ENCODE data around the gene ARHGAP8.

Gene ARHGAP8

DNA sequence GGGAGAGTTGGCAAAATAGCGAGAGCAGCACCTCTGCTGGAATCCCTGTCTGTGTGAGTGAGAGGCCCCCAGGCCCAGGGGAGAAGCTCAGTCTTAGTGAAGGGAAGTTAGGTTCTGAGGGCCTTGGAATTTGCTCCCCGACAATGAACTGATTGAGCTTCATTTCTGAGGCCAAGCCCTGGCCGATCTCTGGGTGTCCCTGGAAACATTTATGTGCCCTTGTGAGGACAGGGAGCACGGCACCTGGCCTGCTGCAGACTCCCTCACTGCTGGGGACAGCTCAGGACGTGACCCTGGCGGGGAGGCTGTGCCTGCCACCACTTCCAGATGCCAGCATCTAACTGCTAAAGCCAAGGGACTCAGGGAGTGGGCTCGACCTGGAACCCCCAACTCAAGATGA lies 52.0 kb downstream of the ARHGAP8 start:
- Histone ChIP-seq H3K9me3 (replicated peaks in 1 of 2; ENCODE audit: control insufficient read depth in 2 of 2, insufficient read depth in 1 of 2, low read depth in 1 of 2, low read length in 2 of 2) (no peaks in the 10 kb centered on the region), H3K4me2 (ENCODE audit: insufficient read depth, low read length, poor library complexity, severe bottlenecking) (no peak overlapping the region), H2BK15ac (ENCODE audit: low read length) (peak overlapping the region; percentile 70), H3K4me3 (ENCODE audit: low read length in 2 of 2) (no peak overlapping the region), H3K9ac (ENCODE audit: low read depth, low read length, poor library complexity) (no peak overlapping the region), H3K36me3 (replicated peaks in 1 of 2; ENCODE audit: control insufficient read depth in 2 of 2, insufficient read depth in 2 of 2, low read length in 2 of 2) (no peaks in the 10 kb centered on the region), H3K27ac (replicated peaks; ENCODE audit: low read length) (no peak overlapping the region), H3K14ac (ENCODE audit: low read length) (no peak overlapping the region), H4K91ac (ENCODE audit: low read depth, low read length, poor library complexity) (peak overlapping the region; percentile 62), H2AFZ (ENCODE audit: low read length) (no peak overlapping the region), H2BK5ac (ENCODE audit: low read length) (peak overlapping the region; percentile 11), H3K18ac (ENCODE audit: low read length) (peak overlapping the region; percentile 82), H3K79me1 (ENCODE audit: low read depth, low read length) (peaks cover 2% of the 10 kb centered on the region), H4K8ac (ENCODE audit: low read depth, low read length) (no peak overlapping the region), H2BK120ac (ENCODE audit: low read depth, low read length) (peak overlapping the region; percentile 37), H2AK5ac (ENCODE audit: low read depth, low read length) (peak overlapping the region; percentile 39), H3K4me1 (ENCODE audit: control insufficient read depth in 2 of 2, insufficient read depth in 1 of 2, low read depth in 1 of 2, low read length in 2 of 2) (peaks cover 0 to 7% of the 10 kb centered on the region in 2 donors), H3K23ac (ENCODE audit: low read depth, low read length, poor library complexity) (peak overlapping the region; percentile 68), H2BK12ac (ENCODE audit: low read length) (peak overlapping the region; percentile 43), H3K4ac (ENCODE audit: low read length) (no peak overlapping the region), H3K27me3 (ENCODE audit: control insufficient read depth in 3 of 3, insufficient read depth in 3 of 3, low read depth in 1 of 3, low read length in 3 of 3) (peaks cover 0 to 19% (median 0%) of the 10 kb centered on the region in 3 experiments)
- no CpG with 5 or more reads among the region's 7 CpGs for WGBS, 2 donors (ENCODE audit: extremely low coverage in 2 of 2, insufficient read length in 2 of 2, insufficient replicate concordance in 1 of 2)
- DNase-seq (ENCODE audit: low spot score) = no peak

DNA sequence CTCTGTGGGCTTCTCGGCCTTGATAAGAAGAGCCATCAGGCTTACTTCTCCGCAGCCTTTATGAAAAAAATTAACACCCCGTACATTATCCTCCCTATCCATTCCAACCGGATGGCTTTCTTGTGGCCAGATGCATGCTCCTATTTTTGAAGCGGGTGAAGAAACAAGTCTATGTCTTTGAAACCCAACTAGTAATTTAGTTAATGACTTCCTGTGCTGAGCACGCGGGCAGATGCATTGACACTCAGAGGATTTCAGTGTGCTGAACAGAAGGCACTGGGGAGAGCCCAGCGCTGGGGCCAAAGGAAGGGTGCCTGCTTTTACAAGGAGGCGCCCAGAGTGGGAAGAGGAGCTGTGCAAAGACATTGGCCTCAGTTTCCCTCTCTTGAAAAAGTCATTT lies 53.3 kb downstream of the ARHGAP8 start:
- Histone ChIP-seq H3K4ac (ENCODE audit: low read length) (no peak overlapping the region), H3K27me3 (ENCODE audit: control insufficient read depth in 3 of 3, insufficient read depth in 3 of 3, low read depth in 1 of 3, low read length in 3 of 3) (peaks cover 0 to 19% (median 0%) of the 10 kb centered on the region in 3 experiments), H4K91ac (ENCODE audit: low read depth, low read length, poor library complexity) (no peak overlapping the region)

DNA sequence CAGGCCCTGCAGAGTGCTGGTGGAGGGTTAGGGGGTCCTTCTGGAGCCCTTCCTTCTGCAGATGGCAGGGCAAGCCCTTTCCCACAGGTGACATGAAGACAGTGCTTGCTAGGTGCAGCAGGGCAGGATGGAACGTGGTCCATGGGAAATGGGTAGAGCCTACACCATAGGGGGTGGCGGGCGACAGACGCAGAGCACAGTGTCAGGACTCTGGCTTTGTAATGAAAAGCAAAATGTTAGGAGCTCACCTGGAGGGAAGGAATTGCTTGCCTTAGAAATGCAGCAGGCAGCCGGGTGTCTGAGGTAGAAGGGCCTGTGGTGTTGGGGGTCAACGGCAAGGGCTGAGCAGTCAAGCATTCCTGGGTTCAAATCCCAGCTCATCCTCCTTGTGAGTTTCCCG lies 54.9 kb downstream of the ARHGAP8 start:
- H3K4me1 ChIP-seq (ENCODE audit: control insufficient read depth in 2 of 2, insufficient read depth in 1 of 2, low read depth in 1 of 2, low read length in 2 of 2) = peaks cover 0 to 7% of the 10 kb centered on the region in 2 donors
- no peak overlapping the region for H3K14ac ChIP-seq (ENCODE audit: low read length)
- H4K91ac ChIP-seq (ENCODE audit: low read depth, low read length, poor library complexity) = no peak overlapping the region
- H3K9ac ChIP-seq (ENCODE audit: low read depth, low read length, poor library complexity) = no peak overlapping the region
- peak overlapping the region; percentile 19 for H4K8ac ChIP-seq (ENCODE audit: low read depth, low read length)
- H3K4me2 ChIP-seq (ENCODE audit: insufficient read depth, low read length, poor library complexity, severe bottlenecking) = no peak overlapping the region
- no peak overlapping the region for H3K18ac ChIP-seq (ENCODE audit: low read length)
- H2BK12ac ChIP-seq (ENCODE audit: low read length) = no peak overlapping the region
- H3K36me3 ChIP-seq (replicated peaks in 1 of 2; ENCODE audit: control insufficient read depth in 2 of 2, insufficient read depth in 2 of 2, low read length in 2 of 2) = no peaks in the 10 kb centered on the region
- no peak overlapping the region for H2AK5ac ChIP-seq (ENCODE audit: low read depth, low read length)
- no peak overlapping the region for H2AFZ ChIP-seq (ENCODE audit: low read length)
- no peak overlapping the region for H2BK15ac ChIP-seq (ENCODE audit: low read length)
- WGBS, 2 donors (ENCODE audit: extremely low coverage in 2 of 2, insufficient read length in 2 of 2, insufficient replicate concordance in 1 of 2) = no CpG with 5 or more reads among the region's 7 CpGs
- peaks cover 2% of the 10 kb centered on the region for H3K79me1 ChIP-seq (ENCODE audit: low read depth, low read length)
- no peak overlapping the region for H3K4me3 ChIP-seq (ENCODE audit: low read length in 2 of 2)
- no peak overlapping the region for H2BK120ac ChIP-seq (ENCODE audit: low read depth, low read length)
- H3K4ac ChIP-seq (ENCODE audit: low read length) = no peak overlapping the region
- H2BK5ac ChIP-seq (ENCODE audit: low read length) = no peak overlapping the region
- DNase-seq (ENCODE audit: low spot score) = no peak
- no peak overlapping the region for H3K27ac ChIP-seq (replicated peaks; ENCODE audit: low read length)
- peaks cover 0 to 19% (median 0%) of the 10 kb centered on the region in 3 experiments for H3K27me3 ChIP-seq (ENCODE audit: control insufficient read depth in 3 of 3, insufficient read depth in 3 of 3, low read depth in 1 of 3, low read length in 3 of 3)
- H3K23ac ChIP-seq (ENCODE audit: low read depth, low read length, poor library complexity) = no peak overlapping the region
- no peaks in the 10 kb centered on the region for H3K9me3 ChIP-seq (replicated peaks in 1 of 2; ENCODE audit: control insufficient read depth in 2 of 2, insufficient read depth in 1 of 2, low read depth in 1 of 2, low read length in 2 of 2)

More for the DNA sequence above, 53.3 kb downstream of the ARHGAP8 start:
- Histone ChIP-seq H2AFZ (ENCODE audit: low read length) (no peak overlapping the region), H3K79me1 (ENCODE audit: low read depth, low read length) (peaks cover 2% of the 10 kb centered on the region), H3K36me3 (replicated peaks in 1 of 2; ENCODE audit: control insufficient read depth in 2 of 2, insufficient read depth in 2 of 2, low read length in 2 of 2) (no peaks in the 10 kb centered on the region), H2AK5ac (ENCODE audit: low read depth, low read length) (no peak overlapping the region), H3K4me1 (ENCODE audit: control insufficient read depth in 2 of 2, insufficient read depth in 1 of 2, low read depth in 1 of 2, low read length in 2 of 2) (peaks cover 0 to 7% of the 10 kb centered on the region in 2 donors), H2BK120ac (ENCODE audit: low read depth, low read length) (no peak overlapping the region), H4K8ac (ENCODE audit: low read depth, low read length) (no peak overlapping the region), H3K4me2 (ENCODE audit: insufficient read depth, low read length, poor library complexity, severe bottlenecking) (no peak overlapping the region), H3K18ac (ENCODE audit: low read length) (no peak overlapping the region), H3K14ac (ENCODE audit: low read length) (no peak overlapping the region), H2BK5ac (ENCODE audit: low read length) (no peak overlapping the region), H3K4me3 (ENCODE audit: low read length in 2 of 2) (no peak overlapping the region), H2BK12ac (ENCODE audit: low read length) (no peak overlapping the region), H3K23ac (ENCODE audit: low read depth, low read length, poor library complexity) (no peak overlapping the region), H3K27ac (replicated peaks; ENCODE audit: low read length) (no peak overlapping the region), H3K9me3 (replicated peaks in 1 of 2; ENCODE audit: control insufficient read depth in 2 of 2, insufficient read depth in 1 of 2, low read depth in 1 of 2, low read length in 2 of 2) (no peaks in the 10 kb centered on the region), H2BK15ac (ENCODE audit: low read length) (no peak overlapping the region), H3K9ac (ENCODE audit: low read depth, low read length, poor library complexity) (no peak overlapping the region)
- WGBS, 2 donors (ENCODE audit: extremely low coverage in 2 of 2, insufficient read length in 2 of 2, insufficient replicate concordance in 1 of 2) = no CpG with 5 or more reads among the region's 9 CpGs
- DNase-seq (ENCODE audit: low spot score) = no peak

DNA sequence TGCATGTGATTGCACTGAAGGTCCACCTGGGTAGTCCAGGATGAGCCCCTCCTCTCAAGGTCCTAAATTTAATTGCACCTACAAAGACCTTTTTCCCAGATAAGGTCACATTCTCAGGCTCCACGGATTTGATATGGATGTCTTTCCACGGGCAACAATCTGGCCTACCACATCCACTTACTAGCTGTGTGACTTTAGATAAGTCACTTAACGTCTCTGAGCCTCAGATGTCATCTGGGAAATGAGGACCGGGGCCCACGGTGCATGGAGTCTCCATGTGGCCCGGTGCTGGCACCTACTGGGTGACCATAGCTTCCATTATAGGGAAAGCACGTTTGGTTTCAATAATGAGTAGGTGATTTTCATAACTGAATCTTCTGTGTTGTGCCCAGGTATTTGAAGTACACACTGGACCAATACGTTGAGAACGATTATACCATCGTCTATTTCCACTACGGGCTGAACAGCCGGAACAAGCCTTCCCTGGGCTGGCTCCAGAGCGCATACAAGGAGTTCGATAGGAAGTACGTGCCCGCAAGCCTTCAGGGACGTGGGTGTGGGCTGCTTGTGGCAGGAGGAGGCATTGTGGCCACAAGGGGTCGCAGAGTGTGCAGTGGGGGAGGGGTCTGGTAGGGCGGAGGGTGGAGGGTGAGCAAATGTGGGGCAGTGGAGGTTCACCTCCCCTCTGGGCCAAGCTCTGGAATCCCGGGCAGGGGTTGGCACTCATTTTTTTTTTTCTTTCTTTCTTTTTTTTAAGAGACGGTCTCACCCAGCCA lies 55.7 kb downstream of the ARHGAP8 start:
- Histone ChIP-seq H2BK15ac (ENCODE audit: low read length) (no peak overlapping the region), H2BK120ac (ENCODE audit: low read depth, low read length) (no peak overlapping the region), H3K4me2 (ENCODE audit: insufficient read depth, low read length, poor library complexity, severe bottlenecking) (no peak overlapping the region), H3K4me3 (ENCODE audit: low read length in 2 of 2) (no peak overlapping the region), H3K27ac (replicated peaks; ENCODE audit: low read length) (no peak overlapping the region), H2BK5ac (ENCODE audit: low read length) (no peak overlapping the region), H3K14ac (ENCODE audit: low read length) (no peak overlapping the region), H2AFZ (ENCODE audit: low read length) (no peak overlapping the region), H2AK5ac (ENCODE audit: low read depth, low read length) (peak overlapping the region; percentile 21), H2BK12ac (ENCODE audit: low read length) (peak overlapping the region; percentile 14), H3K27me3 (ENCODE audit: control insufficient read depth in 3 of 3, insufficient read depth in 3 of 3, low read depth in 1 of 3, low read length in 3 of 3) (peaks cover 0 to 19% (median 0%) of the 10 kb centered on the region in 3 experiments), H3K79me1 (ENCODE audit: low read depth, low read length) (peaks cover 2% of the 10 kb centered on the region), H3K4ac (ENCODE audit: low read length) (no peak overlapping the region), H3K18ac (ENCODE audit: low read length) (peak overlapping the region; percentile 22), H4K91ac (ENCODE audit: low read depth, low read length, poor library complexity) (no peak overlapping the region), H3K23ac (ENCODE audit: low read depth, low read length, poor library complexity) (no peak overlapping the region), H3K36me3 (replicated peaks in 1 of 2; ENCODE audit: control insufficient read depth in 2 of 2, insufficient read depth in 2 of 2, low read length in 2 of 2) (no peaks in the 10 kb centered on the region), H4K8ac (ENCODE audit: low read depth, low read length) (no peak overlapping the region), H3K4me1 (ENCODE audit: control insufficient read depth in 2 of 2, insufficient read depth in 1 of 2, low read depth in 1 of 2, low read length in 2 of 2) (peaks cover 0 to 7% of the 10 kb centered on the region in 2 donors), H3K9me3 (replicated peaks in 1 of 2; ENCODE audit: control insufficient read depth in 2 of 2, insufficient read depth in 1 of 2, low read depth in 1 of 2, low read length in 2 of 2) (peaks cover 0 to 2% of the 10 kb centered on the region in 2 donors), H3K9ac (ENCODE audit: low read depth, low read length, poor library complexity) (no peak overlapping the region)
- DNase-seq (ENCODE audit: low spot score) = no peak
- no CpG with 5 or more reads among the region's 21 CpGs for WGBS, 2 donors (ENCODE audit: extremely low coverage in 2 of 2, insufficient read length in 2 of 2, insufficient replicate concordance in 1 of 2)

Measured in neuronal stem cell (in vitro differentiated cells).